Lung (tissue), 12 donors: ENCODE results near the gene NOD1. TPM values are rescaled to one million over a fixed set of nuclear protein-coding genes. Genes with fewer than 3 reads are reported as not detected.
"Not testable (repeated sequence)": the region's sequence is repeated elsewhere in the genome, so short reads cannot be mapped to it uniquely, and the experiment has no call there.

Experiments used
- ATAC-seq: fragments of 200-7000 bp; cut with Tn5 transposase; one replicate; pipeline ENCODE4 v1.9.1; 2020; ENCODE audit warnings: moderate number of reproducible peaks; ENCODE audit not compliant: insufficient read depth, low FRiP score
- DNase-seq, 3 donors: peaks; one replicate each; pipeline ENCODE4 v3.0.0-alpha.2; 2013 to 2017
- H3K27ac ChIP-seq, 2 donors: one replicate each; pipeline ENCODE4 v1.5.1; 2013; ENCODE audit warnings: mild to moderate bottlenecking in 2 of 2, moderate library complexity in 2 of 2, control low read depth in 1 of 2, inconsistent platforms in 1 of 2, low read depth in 1 of 2, low read length in 1 of 2
- H3K27me3 ChIP-seq, 3 donors: one replicate each; pipeline ENCODE4 v1.5.1; 2013; ENCODE audit warnings: low read length in 2 of 3; ENCODE audit not compliant: control insufficient read depth in 3 of 3, insufficient read depth in 3 of 3
- H3K36me3 ChIP-seq, 4 donors: one replicate each; pipeline ENCODE4 v1.5.1; 2013; ENCODE audit warnings: low read length in 4 of 4, mild to moderate bottlenecking in 1 of 4, moderate library complexity in 1 of 4; ENCODE audit not compliant: control insufficient read depth in 4 of 4, insufficient read depth in 4 of 4
- H3K4me1 ChIP-seq, 5 donors: one replicate each; pipeline ENCODE4 v1.5.1; 2013; ENCODE audit warnings: low read length in 5 of 5, mild to moderate bottlenecking in 2 of 5, moderate library complexity in 1 of 5; ENCODE audit not compliant: control insufficient read depth in 5 of 5, insufficient read depth in 5 of 5
- H3K4me3 ChIP-seq: one replicate; pipeline ENCODE4 v1.5.1; 2013; ENCODE audit warnings: mild to moderate bottlenecking, control low read depth, moderate library complexity
- H3K9ac ChIP-seq, 2 donors: one replicate each; pipeline ENCODE4 v1.5.1; 2013; ENCODE audit warnings: low read length in 2 of 2, control low read depth in 1 of 2; ENCODE audit not compliant: insufficient read depth in 1 of 2
- H3K9me3 ChIP-seq, 4 donors: one replicate each; pipeline ENCODE4 v1.5.1; 2013; ENCODE audit warnings: low read length in 3 of 4, mild to moderate bottlenecking in 1 of 4, moderate library complexity in 1 of 4; ENCODE audit not compliant: control insufficient read depth in 4 of 4, insufficient read depth in 3 of 4
- CTCF ChIP-seq: IDR thresholded peaks from 2 replicates; pipeline ENCODE4 v1.5.1; 2012; ENCODE audit warnings: mild to moderate bottlenecking; ENCODE audit errors: control extremely low read depth, extremely low read depth
- WGBS, 2 donors: extraction: QIAGEN DNeasy Blood & Tissue Kit; methylation state at CpG; one replicate each; pipeline ENCODE4 v1.1.7; 2013; 5-methylcytosine and 5-hydroxymethylcytosine counted together
- polyA plus RNA-seq, 2 donors: library from polyadenylated mRNA; stranded (reverse); fragments of 200-250 nt; gene quantifications; one replicate each; pipeline ENCODE4 v1.2.1, GENCODE V29; 2013
- total RNA-seq, 2 donors: library from RNA; depleted of rRNA in 1 of 2; stranded (reverse); fragments of >200 nt in 1 of 2; gene quantifications; one replicate each; pipeline ENCODE4 v1.2.1, GENCODE V29; 2014 to 2021
- donor health status: control.
- donor health status: control.
- donor health status: Bipolar disorder and iron deficiency.
- donor health status: healthy.
- donor health status: DM: yes; HTN: yes; CAD: no.

Gene NOD1
- total and polyA plus RNA-seq, 4 donors, result 11.5 to 46.1 (median 21.5) TPM

GRCh38 chr7:30420662-30421061 lies 57.9 kb downstream of the NOD1 start:
- Histone ChIP-seq H3K9ac (no peak overlapping the region), H3K27ac (no peak overlapping the region), H3K4me3 (no peak overlapping the region), H3K27me3 (no peaks in the 10 kb centered on the region), H3K9me3 (no peaks in the 10 kb centered on the region), H3K36me3 (peaks cover 0 to 12% (median 8%) of the 10 kb centered on the region in 4 donors), H3K4me1 (no peaks in the 10 kb centered on the region)
- 78 to 83% methylated on average over 3 of the region's 3 CpGs for WGBS, 2 donors
- no peak for DNase-seq
- ATAC-seq, result no peak
- TF ChIP-seq CTCF, result no peak

GRCh38 chr7:30420080-30420479 lies 58.5 kb downstream of the NOD1 start:
- H3K4me1 ChIP-seq, H3K9me3 ChIP-seq, H3K4me3 ChIP-seq, H3K36me3 ChIP-seq, DNase-seq, ATAC-seq, H3K27ac ChIP-seq, H3K27me3 ChIP-seq, H3K9ac ChIP-seq: not testable (repeated sequence)
- 94 to 96% methylated on average over 7 to 21 of the region's 26 CpGs for WGBS, 2 donors

GRCh38 chr7:30413864-30414263 lies 64.7 kb downstream of the NOD1 start:
- H3K9ac ChIP-seq, result no peak overlapping the region
- H3K4me3 ChIP-seq, result no peak overlapping the region
- no peaks in the 10 kb centered on the region for H3K27me3 ChIP-seq
- no peak overlapping the region for H3K27ac ChIP-seq
- H3K4me1 ChIP-seq, result peaks cover 0 to 1% (median 0%) of the 10 kb centered on the region in 5 donors
- WGBS, 2 donors, result 96 to 99% methylated on average over 7 of the region's 7 CpGs
- H3K9me3 ChIP-seq, result no peaks in the 10 kb centered on the region
- DNase-seq (no peak), ATAC-seq (no peak)
- no peak for TF ChIP-seq CTCF
- no peaks in the 10 kb centered on the region for H3K36me3 ChIP-seq

- H3K27ac ChIP-seq, result no peak overlapping the region
- DNase-seq, result peak; percentile 32 to 81 (median 77)
- 53 to 61% methylated on average over 5 of the region's 5 CpGs for WGBS, 2 donors
- no peaks in the 10 kb centered on the region for H3K36me3 ChIP-seq
- H3K9ac ChIP-seq, result no peak overlapping the region
- peak; percentile 85 for ATAC-seq
- no peaks in the 10 kb centered on the region for H3K27me3 ChIP-seq
- H3K4me1 ChIP-seq, result peaks cover 0 to 1% (median 0%) of the 10 kb centered on the region in 5 donors
- no peak overlapping the region for H3K4me3 ChIP-seq
- H3K9me3 ChIP-seq, result no peaks in the 10 kb centered on the region
- TF ChIP-seq CTCF, result peak; percentile 40
Measured at GRCh38 chr7:30412782-30413504, 65.6 kb downstream of the NOD1 start.
